HEK293T (cell line): Measurements from ENCODE around the gene KCNN2.

Experiments used
- CTCF ChIA-PET: fragments of 350-600 bp; formaldehyde crosslinking; extraction: SDS; loops from one replicate; lab custom pipeline; 2021; ENCODE audit warnings: antibody characterized with exemption, inconsistent platforms; lab: Yijun Ruan, JAX
- POLR2A ChIA-PET: fragments of 350-600 bp; formaldehyde crosslinking; extraction: SDS; loops from one replicate; lab custom pipeline; 2020; ENCODE audit warnings: antibody characterized with exemption, inconsistent platforms; lab: Yijun Ruan, JAX
- DNase-seq: peaks from one replicate; pipeline ENCODE4 v3.0.0; 2012; ENCODE audit warnings: mixed read lengths; ENCODE audit errors: extremely low spot score
- BHLHE40 ChIP-seq: fragments of 450-650 bp; IDR thresholded peaks from 2 replicates; pipeline ENCODE4 v1.6.1; 2016; ENCODE audit warnings: mild to moderate bottlenecking, moderate library complexity, borderline replicate concordance
- CTBP1 ChIP-seq: fragments of 450-650 bp; IDR thresholded peaks from 2 replicates; pipeline ENCODE4 v1.6.1; 2016; ENCODE audit warnings: borderline replicate concordance
- FOXA1 ChIP-seq: fragments of 450-650 bp; IDR thresholded peaks from 2 replicates; pipeline ENCODE4 v1.6.1; 2016; ENCODE audit warnings: mild to moderate bottlenecking
- FOXM1 ChIP-seq: fragments of 450-650 bp; IDR thresholded peaks from 2 replicates; pipeline ENCODE4 v1.6.1; 2017; ENCODE audit warnings: mild to moderate bottlenecking, borderline replicate concordance
- HDGF ChIP-seq: fragments of 450-650 bp; IDR thresholded peaks from 2 replicates; pipeline ENCODE4 v1.6.1; 2017; ENCODE audit warnings: antibody characterized with exemption, borderline replicate concordance
- LEF1 ChIP-seq: fragments of 450-650 bp; IDR thresholded peaks from 2 replicates; pipeline ENCODE4 v1.6.1; 2017; ENCODE audit warnings: mild to moderate bottlenecking, borderline replicate concordance
- NFRKB ChIP-seq: fragments of 450-650 bp; IDR thresholded peaks from 2 replicates; pipeline ENCODE4 v1.6.1; 2016; ENCODE audit warnings: mild to moderate bottlenecking, moderate library complexity
- TARDBP ChIP-seq: fragments of 450-650 bp; IDR thresholded peaks from 2 replicates; pipeline ENCODE4 v1.6.1; 2016
- ZNF384 ChIP-seq: fragments of 450-650 bp; IDR thresholded peaks from 2 replicates; pipeline ENCODE4 v1.6.1; 2016

The KCNN2 gene

GRCh38 chr5:114524221-114524620 lies 162.4 kb downstream of the KCNN2 start:
- no peak for DNase-seq
- CTCF ChIA-PET: no interaction called here
- no peak for TF ChIP-seq TARDBP
- no peak for TF ChIP-seq CTBP1
- TF ChIP-seq BHLHE40: no peak
- no peak for TF ChIP-seq FOXM1
- no peak for TF ChIP-seq ZNF384
- TF ChIP-seq FOXA1: no peak
- TF ChIP-seq LEF1: no peak
- no peak for TF ChIP-seq HDGF
- TF ChIP-seq NFRKB: no peak

GRCh38 chr5:114544561-114544960 lies 182.7 kb downstream of the KCNN2 start:
- CTCF ChIA-PET: no interaction called here
- POLR2A ChIA-PET: no interaction called here
- TF ChIP-seq TARDBP: no peak
- no peak for DNase-seq

More at GRCh38 chr5:114524221-114524620, 162.4 kb downstream of the KCNN2 start:
- POLR2A ChIA-PET: no interaction called here
